Smooth muscle cell of the brain vasculature (primary cell): Measurements from ENCODE around the gene SLC39A3.
A peak's percentile ranks its signal among the peaks of the same experiment; 100 is the strongest.
"Not testable (repeated sequence)": the region's sequence is repeated elsewhere in the genome, so short reads cannot be mapped to it uniquely, and the experiment has no call there.

ENCODE experiments used
- DNase-seq: peaks from one replicate; pipeline ENCODE4 v3.0.0-alpha.2; 2012; ENCODE audit warnings: low read depth, low spot score

The SLC39A3 gene

GRCh38 chr19:2722541-2723344, 17.1 kb downstream of the SLC39A3 start:
- DNase-seq, result peak; percentile 17

- no peak for DNase-seq
Measured at GRCh38 chr19:2721570-2722540, 18.0 kb downstream of the SLC39A3 start.

- DNase-seq, result no peak
Measured at GRCh38 chr19:2720777-2721569, 18.8 kb downstream of the SLC39A3 start, which contains the start of gene DIRAS1. Gene DIRAS1, minus strand, starts transcription at chr19:2721372. Its CDS starts 3,566 bp downstream, at chr19:2717806.

GRCh38 chr19:2719920-2720776, 19.7 kb downstream of the SLC39A3 start:
- DNase-seq, result no peak

- no peak for DNase-seq
Measured at GRCh38 chr19:2719232-2719735, 20.5 kb downstream of the SLC39A3 start.

GRCh38 chr19:2717638-2718541, 21.9 kb downstream of the SLC39A3 start:
- DNase-seq, result no peak

- DNase-seq, result no peak
Measured at GRCh38 chr19:2716722-2717637, 22.8 kb downstream of the SLC39A3 start.

- no peak for DNase-seq
Measured at GRCh38 chr19:2716275-2716650, 23.6 kb downstream of the SLC39A3 start.

GRCh38 chr19:2715470-2716274, 24.1 kb downstream of the SLC39A3 start:
- DNase-seq, result no peak

- no peak for DNase-seq
Measured at GRCh38 chr19:2714531-2715269, 25.1 kb downstream of the SLC39A3 start.

GRCh38 chr19:2714102-2714501, 25.7 kb downstream of the SLC39A3 start:
- not testable (repeated sequence) for DNase-seq

GRCh38 chr19:2713170-2713569, 26.6 kb downstream of the SLC39A3 start:
- DNase-seq, result not testable (repeated sequence)

- DNase-seq, result no peak
Measured at GRCh38 chr19:2711875-2712205, 28.0 kb downstream of the SLC39A3 start.

- DNase-seq, result no peak
Measured at GRCh38 chr19:2711172-2711874, 28.5 kb downstream of the SLC39A3 start.

- DNase-seq, result no peak
Measured at GRCh38 chr19:2706251-2706650, 33.6 kb downstream of the SLC39A3 start.

- no peak for DNase-seq
Measured at GRCh38 chr19:2703691-2704216, 36.1 kb downstream of the SLC39A3 start.
